A172 (cell line): Measurements from ENCODE around the gene CREB3L2. TPM values are rescaled to one million over a fixed set of nuclear protein-coding genes. Genes with fewer than 3 reads are reported as not detected.
"Not testable (repeated sequence)": the region's sequence is repeated elsewhere in the genome, so short reads cannot be mapped to it uniquely, and the experiment has no call there.

ENCODE experiments used
- DNase-seq: peaks from one replicate; pipeline ENCODE4 v3.0.0-alpha.2; 2015; ENCODE audit warnings: low spot score
- total RNA-seq: library from RNA; depleted of rRNA; stranded (reverse); fragments of >200 nt; shearing (Covaris generic); gene quantifications from 2 replicates; pipeline ENCODE4 v1.2.3, GENCODE V29; 2014

Gene CREB3L2
- total RNA-seq, 1 experiment from 2014 or later, result 5.5 TPM

DNA sequence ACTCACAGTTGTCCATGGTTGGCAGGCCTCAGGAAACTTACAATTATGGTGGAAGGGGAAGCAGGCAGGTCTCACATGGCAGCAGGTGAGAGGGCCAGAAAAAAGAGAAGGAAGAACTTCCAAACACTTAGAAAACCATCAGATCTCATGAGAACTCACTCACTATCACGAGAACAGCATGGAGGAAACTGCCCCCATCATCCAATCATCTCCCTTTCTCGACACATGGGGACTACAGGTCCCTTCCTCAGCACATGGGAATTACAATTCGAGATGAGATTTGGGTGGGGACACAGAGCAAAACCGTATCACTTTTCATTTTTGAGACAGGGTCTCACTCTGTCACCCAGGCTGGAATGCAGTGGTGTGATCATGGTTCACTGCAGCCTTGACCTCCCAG lies 12.3 kb upstream of the CREB3L2 start:
- DNase-seq, result not testable (repeated sequence)

DNA sequence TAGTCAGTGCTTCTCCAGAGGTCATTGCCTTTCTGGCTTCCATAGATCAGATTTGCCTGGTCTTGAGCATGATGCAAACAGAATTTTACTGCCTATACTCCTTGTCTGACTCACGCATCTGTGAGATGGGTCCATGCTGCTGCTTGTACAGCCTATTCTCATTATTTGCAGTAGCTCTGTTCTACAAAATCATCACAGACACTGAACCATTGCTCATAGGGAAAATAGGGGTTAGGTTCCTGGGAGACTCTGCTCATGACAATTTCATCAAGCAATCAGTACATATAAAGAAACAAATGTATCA lies 7.4 kb upstream of the CREB3L2 start:
- no peak for DNase-seq

DNA sequence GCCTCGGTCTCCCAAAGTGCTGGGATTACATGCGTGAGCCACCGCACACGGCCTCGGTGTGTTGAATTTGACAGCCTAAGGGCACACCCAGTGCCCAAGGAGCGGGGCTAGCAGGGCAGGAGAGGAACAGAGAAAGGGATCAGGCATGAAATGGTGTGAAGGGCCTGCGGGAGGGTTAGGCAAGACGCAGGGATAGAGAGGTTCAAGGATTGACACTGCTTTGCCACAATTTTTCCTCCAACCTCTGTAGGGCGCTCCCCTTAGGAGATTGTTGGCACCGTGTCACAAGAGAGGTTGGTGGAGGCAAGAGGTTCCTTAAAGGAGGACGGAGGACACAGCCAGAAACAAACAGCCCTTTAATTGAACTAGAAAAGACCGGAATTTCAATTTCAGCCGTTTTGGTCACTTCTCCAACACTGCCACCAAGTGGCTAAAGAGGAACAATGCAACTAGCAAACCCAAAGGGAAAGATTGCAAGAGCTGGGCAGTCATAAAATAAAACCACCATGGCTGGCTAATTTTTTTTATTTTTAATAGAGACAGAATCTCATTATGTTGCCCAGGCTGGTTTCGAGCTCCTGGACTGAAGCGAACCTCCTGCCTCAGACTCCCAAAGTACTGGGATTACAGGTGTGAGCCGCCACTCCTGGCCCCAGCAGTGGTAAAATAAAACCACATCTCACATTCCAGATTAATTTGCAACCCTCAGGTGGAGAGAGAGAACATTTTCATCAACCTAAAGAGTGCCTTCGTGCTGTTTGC lies 6.9 kb upstream of the CREB3L2 start:
- DNase-seq, result peak; percentile 59

DNA sequence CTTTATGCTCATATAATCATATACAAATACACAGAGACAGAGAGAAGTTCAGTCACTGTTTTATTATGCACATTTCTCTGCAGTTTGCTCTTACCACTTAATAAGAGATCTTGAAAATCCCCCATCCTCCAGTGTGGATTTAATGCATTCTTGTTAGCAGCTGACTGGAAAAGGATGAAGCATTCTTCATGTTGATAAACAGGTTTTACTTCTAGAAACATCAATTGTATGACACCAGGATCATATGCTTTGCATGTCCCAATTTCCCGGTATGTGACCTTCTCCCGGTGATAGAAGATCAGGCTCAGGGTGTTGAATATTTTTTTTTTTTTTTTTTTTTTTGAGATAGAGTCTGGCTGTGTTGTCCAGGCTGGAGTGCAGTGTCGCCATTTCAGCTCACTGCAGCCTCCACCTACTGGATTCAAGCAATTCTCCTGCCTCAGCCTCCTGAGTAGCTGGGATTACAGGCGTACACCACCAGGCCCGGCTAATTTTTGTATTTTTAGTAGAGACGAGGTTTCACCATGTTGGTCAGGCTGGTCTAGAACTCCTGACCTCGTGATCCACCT lies 6.2 kb upstream of the CREB3L2 start:
- DNase-seq, result no peak

DNA sequence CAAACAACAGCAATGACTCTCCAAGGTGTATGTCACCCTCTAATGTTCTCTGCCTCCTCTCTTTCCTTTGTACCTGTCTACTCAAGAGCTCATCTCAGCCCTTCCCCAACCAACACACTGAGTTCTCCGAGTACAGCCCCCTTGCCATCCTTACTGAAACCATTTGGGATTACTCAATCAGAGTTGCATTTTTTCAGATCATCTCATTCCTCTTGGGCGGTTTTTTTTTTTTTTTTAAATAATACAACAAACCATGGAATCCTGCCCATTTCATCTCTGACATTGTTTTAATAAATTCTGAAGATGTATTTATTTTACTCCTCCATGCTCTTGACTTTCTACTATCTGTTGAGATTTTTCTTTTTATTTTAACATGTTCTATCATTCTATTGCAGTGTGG lies 4.2 kb upstream of the CREB3L2 start:
- DNase-seq, result no peak

DNA sequence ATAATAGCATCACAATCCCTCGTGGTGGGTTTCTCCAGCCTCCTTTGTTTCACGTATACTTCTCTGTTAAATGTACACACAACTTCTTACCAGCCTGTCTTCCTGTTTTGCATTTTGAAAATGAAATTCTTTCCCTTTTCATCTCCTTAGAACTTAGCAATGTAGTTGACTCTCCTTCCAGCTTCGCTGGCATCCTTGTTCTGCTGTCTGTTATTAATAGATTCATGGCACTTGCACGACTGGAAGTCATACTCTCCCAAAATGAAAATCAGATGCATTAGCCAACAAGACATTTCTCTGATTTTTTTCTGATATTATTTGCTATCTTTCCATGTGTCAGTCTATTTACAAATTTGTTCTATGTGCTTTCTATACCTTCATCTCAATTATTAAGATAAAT lies 3.0 kb upstream of the CREB3L2 start:
- DNase-seq, result no peak

DNA sequence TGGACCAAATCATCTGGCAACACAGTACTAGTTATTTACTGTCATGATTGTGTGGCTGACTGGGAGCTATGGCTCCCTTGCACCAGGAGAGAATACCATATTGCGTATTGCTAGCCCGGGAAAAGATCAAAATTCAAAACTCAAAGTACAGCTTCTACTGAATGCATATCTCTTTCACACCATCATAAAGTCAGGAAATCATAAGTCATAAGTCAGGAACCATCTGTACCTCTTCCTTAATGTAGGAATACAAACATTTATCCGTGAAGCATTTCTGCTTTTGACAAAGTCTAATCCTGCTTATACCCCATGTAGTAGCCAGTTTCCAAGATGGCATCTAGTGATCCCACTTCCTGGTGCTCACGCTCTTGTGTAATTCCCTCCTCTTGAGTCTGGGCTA lies 2.2 kb upstream of the CREB3L2 start:
- no peak for DNase-seq

DNA sequence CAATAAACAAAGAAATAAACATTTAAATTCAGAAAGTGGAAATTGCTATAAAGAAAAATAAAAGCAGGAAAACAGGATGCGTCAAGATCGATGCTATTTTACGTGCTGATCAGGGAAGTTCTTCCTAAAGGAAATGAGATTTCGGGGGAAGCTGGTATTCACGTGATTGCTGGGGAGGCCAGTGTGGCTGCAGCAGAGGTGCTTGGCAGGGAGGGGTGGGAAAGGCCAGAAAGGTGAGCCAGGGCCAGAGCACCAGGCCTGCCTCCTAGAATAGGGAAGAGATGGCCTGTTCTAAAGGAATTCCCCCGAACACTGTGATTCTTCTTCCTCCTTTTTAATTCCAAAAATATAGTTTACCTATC lies 923 bp upstream of the CREB3L2 start:
- DNase-seq, result no peak

DNA sequence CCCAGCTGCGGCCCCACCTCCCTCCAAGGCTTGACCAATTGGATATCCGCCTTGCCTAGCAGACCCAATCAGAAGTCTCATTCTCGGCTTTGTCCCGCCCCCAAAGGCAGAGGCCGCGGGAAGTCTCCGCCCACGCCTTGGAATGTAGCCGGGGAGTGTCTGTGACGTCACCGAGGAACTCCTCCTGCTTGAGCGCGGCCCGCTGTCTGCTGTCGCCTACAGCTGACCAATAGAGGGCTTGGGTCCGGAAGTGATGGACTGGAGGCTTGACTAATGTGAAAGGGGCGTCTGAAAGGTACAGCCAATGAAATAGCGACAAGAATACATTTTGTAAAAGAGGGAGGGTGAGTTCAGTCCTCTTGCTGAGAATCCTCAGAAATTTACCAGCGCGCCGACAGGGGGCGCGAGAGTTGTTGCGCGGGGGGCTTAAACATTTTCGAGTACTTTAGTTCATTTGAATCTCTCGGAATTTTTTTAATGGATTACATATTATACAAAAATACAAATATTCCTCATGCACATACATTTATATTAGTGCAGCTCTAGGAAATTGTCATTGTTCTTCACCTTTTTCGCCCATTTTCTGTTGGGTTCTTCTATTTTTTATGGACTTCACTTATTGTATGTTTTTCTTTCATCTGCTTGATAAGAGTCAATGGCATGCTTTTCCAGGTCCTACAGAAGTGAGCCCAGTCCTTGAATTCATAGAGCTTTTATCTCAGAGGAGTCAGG lies 376 bp upstream of the CREB3L2 start:
- peak; percentile 99 for DNase-seq

DNA sequence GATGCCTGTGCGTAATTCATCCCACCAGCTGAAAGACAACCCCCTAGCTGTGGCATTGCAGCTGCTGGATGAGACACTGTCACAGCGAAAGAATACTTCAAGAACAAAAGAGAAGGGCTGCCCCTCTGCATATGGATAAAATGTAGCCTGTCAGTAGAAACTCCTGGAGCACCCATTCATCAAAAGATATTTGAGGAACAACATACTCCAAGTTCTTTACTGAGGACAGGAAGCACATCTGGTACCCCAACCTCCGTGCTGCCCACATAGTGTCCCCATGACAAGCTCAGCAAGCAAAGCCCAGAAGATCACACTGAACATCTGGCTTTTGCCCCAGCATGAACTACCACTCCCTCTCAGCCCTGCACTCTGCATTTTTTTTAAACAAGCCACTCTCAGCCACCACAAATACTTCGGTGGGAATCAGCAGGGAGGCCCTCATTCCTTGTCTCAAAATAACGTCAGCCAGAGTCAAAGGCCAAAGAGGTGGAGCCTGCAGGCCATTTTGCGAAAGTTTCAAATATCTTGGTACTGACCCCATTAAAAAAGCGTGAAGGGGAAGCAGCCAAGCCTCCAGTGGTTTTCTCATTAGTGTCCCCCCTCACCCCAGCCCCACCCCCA lies 1.7 kb downstream of the CREB3L2 start:
- DNase-seq, result peak; percentile 26

DNA sequence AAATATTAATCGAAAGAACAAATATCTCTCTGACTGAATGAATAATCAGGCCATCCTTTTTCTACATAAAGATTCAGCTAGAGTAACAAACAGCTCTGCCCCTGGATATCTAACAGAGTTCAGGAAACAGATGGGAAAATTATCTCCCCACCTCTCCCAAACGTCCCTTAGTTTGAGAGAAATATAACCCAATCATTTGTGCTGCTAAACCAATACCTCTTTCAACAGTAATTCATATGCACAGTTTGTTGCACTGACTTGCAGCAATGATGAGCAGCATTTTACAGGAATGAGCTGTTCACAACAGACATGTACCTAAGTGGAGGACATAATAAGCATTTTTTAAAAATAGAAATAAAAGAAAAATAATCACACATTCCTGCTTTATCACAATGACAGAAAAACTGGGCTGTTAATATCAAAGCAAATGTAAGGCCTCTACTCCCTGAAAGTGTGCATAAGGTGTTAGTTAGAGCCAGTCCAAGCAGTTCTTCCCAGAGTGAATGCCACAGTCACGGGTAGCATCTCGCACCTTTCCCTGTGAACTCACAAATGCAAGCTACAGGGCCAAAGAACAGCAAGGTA lies 2.3 kb downstream of the CREB3L2 start:
- DNase-seq, result no peak

DNA sequence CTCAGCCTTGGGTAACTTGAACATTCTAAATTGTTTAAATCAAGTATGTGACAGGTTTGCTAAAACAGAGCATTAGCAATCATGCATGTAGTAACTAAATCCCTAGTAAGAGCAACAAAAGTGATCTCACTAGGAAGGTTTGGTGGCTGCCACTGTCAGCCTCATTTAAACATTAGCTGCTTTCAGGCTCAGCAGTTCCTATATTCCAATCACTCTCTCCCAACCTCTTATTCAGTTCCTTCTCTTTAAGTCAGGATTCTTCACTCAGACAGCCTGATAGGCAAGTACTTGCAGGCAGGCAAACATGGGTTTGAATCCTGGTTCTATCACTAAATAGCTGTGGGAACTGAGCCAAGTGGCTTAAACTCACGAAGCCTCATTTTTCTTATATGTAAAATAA lies 3.6 kb downstream of the CREB3L2 start:
- no peak for DNase-seq

DNA sequence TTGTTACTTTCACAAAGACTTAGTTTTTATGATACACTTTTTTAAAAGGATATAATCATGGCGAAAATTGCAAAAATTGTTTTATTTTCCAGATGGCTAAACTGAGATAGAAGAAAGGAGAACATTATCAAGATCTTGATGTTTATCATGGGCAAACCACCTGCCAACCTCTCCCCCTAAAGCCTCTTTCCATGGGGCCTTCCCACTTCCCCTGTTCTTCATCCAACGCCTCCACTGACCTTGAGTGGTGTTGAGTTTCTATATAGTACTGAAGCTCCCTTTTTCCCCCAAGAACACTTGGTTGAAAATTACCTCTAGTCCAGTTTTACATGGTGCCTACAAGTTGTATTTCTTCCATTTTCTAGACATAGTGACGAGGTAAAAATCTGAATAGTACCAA lies 5.0 kb downstream of the CREB3L2 start:
- DNase-seq, result no peak

DNA sequence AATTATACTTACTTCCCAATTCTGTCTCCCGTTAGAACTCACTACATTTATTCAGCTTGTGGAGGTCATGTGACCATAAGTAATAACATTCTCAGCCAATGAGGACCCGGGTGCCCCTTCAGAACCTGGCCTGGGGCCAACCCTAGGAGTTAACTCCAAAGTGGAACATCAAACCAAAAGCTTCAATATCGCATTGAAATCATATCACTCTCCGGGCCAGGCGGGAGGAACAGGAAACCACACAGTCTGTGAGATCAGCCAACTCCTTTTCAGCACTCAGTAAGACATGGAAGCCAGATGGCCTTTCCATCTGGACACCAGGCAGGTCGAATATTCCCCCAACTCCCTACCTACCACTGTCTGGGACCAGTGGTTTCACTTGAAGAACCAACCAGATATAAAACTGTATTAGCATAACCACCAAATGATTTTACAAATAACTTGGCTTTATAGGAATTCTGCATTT lies 5.5 kb downstream of the CREB3L2 start:
- no peak for DNase-seq

DNA sequence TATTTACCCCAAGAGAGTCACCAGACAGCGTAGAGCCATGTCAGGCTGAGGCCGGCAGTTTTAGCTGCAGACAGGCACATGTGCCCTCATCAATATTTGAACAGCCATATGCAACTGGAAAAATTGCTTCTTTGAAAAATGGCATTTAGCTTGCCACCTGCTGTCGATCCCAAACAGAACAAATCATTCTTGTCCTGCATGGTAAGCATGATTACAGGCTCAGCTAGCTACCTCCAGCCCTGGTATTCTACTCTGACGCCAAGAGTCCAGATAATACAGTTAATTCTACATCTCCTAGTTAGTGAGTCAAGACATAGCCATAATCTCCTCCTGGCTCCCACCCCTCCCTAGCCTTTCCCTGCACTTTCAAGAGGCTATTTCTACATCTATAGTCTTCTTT lies 7.7 kb downstream of the CREB3L2 start:
- DNase-seq, result no peak

DNA sequence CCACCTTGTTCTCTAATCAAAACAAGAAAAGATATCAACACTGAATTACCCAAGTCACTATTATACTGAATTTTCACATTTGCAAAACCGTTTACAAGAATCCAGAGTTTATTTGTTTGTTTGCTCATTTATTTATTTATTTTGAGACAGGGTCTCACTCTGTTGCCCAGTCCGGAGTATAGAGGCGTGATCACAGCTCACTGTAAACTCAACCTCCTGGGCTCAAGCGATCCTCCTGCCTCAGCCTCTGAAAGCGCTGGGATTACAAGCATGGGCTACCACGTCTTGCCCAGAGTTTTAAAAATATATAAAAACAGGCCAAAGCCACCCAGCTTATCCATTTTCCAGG lies 8.5 kb downstream of the CREB3L2 start:
- no peak for DNase-seq

DNA sequence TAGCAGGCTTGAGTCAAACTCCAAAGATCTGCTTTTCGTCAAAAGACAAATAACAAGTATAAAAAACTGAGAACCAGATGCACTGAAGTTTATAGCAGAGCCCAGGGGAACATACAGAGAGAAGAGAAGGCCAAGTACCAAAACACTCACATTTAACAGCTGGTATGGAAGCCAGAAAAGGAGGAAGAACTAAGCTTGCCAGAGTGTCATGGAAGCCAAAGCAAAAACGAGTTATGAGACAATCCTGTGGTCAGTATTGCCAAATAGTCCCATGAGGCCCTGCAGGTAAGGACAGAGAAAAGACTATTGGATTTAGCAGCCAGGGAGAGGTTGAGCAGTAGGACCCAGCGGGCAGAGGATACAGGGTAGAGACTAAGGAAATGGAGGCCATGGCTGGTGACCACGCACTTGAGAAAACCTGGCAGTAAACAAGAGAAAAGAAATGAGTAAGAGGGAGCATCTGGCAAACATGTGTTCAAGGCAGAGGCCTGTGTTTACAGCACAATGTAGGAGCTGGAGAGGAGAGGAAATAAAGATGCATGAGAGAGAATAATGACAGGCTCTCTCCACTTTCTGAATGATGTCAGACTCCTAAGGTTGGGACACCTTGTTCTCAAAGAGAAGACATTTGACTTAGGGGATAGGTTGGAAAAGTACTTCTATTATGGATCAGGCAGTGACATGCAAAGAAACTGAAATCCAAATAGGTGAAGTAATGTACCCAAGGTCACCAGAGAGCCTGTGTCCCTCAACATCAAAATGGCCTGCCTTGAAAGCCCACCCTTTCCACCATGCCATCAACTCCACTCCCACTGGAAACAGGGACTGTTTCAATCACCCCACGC lies 9.1 kb downstream of the CREB3L2 start:
- DNase-seq, result peak; percentile 64

DNA sequence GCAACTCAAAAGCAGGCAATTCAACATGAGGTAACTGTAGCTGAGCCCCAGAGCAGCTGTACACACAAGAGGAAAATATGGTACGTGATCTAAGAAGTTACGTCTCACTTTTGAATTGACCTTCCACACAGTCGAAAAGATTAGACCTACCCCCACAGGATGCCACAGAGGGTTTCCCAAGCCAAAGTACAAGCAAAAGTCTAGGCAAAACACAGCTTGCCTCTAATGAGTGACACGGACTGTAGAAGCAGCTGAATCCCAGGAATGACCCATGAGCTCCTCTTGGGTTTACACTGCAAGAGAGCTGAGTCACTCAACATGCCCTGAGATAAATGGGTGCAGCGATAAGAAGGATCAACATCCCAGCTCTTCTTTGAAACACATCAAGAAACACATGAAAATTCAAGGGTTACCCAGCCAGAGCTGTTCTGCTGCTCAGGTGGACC lies 9.8 kb downstream of the CREB3L2 start:
- DNase-seq, result no peak

DNA sequence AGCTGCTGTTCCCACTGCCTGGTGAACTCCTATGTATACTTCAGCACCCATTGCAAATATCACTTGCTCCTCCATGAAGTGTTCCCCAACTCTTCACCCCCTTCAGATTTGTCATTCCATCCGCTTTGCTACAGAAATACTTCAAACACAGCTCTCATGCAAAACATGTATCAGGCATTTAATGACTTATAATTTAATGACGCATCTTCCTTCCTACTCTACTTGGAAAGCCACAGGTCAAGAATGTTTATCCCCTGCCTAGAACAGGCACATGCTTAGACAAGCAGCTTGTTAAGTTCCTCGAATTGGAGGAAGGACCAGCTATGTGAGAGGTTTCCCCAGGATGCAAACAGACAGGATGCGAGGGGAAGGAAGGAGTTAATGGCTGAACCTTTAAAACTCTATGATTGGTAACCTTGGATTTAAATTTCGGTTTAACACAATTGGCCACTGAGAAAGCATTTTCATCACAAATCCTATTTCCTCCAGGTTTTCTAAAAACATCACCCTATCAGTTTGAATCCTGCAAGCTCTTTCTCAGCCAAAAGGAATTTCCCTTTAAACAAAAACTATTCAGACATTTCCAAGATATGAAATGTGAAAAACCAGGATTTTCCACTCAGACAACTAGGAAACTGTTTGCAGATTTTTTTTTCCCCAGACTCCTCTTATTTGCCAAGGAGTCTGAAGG lies 11.5 kb downstream of the CREB3L2 start:
- no peak for DNase-seq

DNA sequence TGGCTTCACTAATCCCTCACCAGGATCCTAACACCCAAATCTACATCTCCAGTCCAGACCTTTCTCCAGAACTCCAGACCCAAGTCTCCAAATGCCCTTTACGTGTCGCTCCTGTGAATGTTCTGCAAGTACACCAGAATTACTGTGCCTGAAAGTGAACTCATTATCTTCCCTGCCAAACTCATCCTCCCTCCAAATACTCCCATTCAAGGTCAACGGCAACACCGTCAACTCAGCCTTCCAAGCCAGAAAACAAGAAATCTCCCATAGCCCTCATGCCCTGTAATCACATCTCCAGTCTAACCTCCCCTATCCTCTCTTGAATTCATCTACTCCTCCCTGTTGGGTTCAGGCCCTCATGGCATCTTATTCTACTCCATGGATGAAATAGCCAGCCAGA lies 12.3 kb downstream of the CREB3L2 start:
- no peak for DNase-seq

DNA sequence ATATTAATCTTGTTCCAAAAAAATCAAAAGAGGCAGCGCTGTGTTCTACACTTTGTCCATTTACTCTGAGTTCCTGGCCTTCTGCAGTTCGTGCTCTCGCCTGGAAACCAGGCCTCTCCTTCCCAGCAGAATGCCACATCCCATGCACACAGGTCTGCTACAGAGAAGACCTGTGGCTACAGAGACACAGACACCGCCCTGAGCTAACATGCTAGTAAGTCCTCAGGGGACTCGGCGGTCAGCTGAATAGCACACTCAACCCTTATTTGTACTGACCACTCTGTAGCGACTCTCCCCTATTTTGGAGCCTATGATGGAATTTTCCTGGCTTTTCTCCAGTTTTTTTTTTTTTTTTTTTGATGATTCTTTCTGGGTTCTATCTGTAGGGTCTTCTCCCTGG lies 12.8 kb downstream of the CREB3L2 start:
- no peak for DNase-seq
